Sigmoid colon (tissue), 7 donors: ENCODE data around the gene CEP85. TPM values are rescaled to one million over a fixed set of nuclear protein-coding genes. Genes with fewer than 3 reads are reported as not detected.
A peak's percentile ranks its signal among the peaks of the same experiment; 100 is the strongest.

ENCODE experiments used
- DNase-seq: peaks from one replicate; pipeline ENCODE4 v3.0.0-alpha.2; 2019
- H3K27ac ChIP-seq, 4 donors: fragments of 200-600 bp; sonication (generic); one replicate each; pipeline ENCODE4 v1.5.1; 2016 to 2019; ENCODE audit warnings: mild to moderate bottlenecking in 1 of 4
- H3K27me3 ChIP-seq, 3 donors: fragments of 200-600 bp; sonication (generic); one replicate each; pipeline ENCODE4 v1.5.1; 2019; ENCODE audit warnings: mild to moderate bottlenecking in 1 of 3
- H3K36me3 ChIP-seq, 4 donors: fragments of 200-600 bp; sonication (generic); one replicate each; pipeline ENCODE4 v1.5.1; 2016 to 2019
- H3K4me1 ChIP-seq, 4 donors: fragments of 200-600 bp; sonication (generic); one replicate each; pipeline ENCODE4 v1.5.1; 2017 to 2019
- H3K4me3 ChIP-seq, 4 donors: fragments of 200-600 bp; sonication (generic); one replicate each; pipeline ENCODE4 v1.5.1; 2017 to 2019; ENCODE audit warnings: mild to moderate bottlenecking in 2 of 4, moderate library complexity in 1 of 4
- H3K9me3 ChIP-seq, 4 donors: fragments of 200-600 bp in 3 of 4; sonication (generic) in 3 of 4; one replicate each; pipeline versions ENCODE4 v1.5.1 to v1.6.1; 2013 to 2019
- EP300 ChIP-seq, 4 donors: sonication (generic); formaldehyde crosslinking; IDR thresholded peaks; one replicate each; pipeline ENCODE4 v1.6.1; 2017; ENCODE audit warnings: antibody characterized with exemption in 4 of 4
- POLR2A ChIP-seq, 2 donors: fragments of 450-650 bp; IDR thresholded peaks; one replicate each; pipeline ENCODE4 v1.6.1; 2016; ENCODE audit warnings: antibody characterized with exemption in 2 of 2, mild to moderate bottlenecking in 2 of 2, moderate library complexity in 2 of 2
- POLR2AphosphoS5 ChIP-seq, 4 donors: sonication (generic); formaldehyde crosslinking; IDR thresholded peaks; one replicate each; pipeline ENCODE4 v1.6.1; 2017; ENCODE audit warnings: antibody characterized with exemption in 4 of 4
- WGBS, 2 donors: extraction: QIAGEN DNeasy Blood & Tissue Kit; methylation state at CpG; one replicate each; pipeline ENCODE4 v1.1.7; 2013; 5-methylcytosine and 5-hydroxymethylcytosine counted together
- intact Hi-C: fragments of 100-400 bp; cut with DNase I; formaldehyde crosslinking; loops from one replicate; pipeline ENCODE4 v1.15.1; 2023
- polyA plus RNA-seq, 3 donors: library from polyadenylated mRNA; stranded (reverse); fragments of 200-250 nt; gene quantifications; one replicate each; pipeline ENCODE4 v1.2.3, GENCODE V29; 2013
- total RNA-seq, 4 donors: library from RNA; depleted of rRNA; stranded (reverse); fragments of >200 nt; gene quantifications; one replicate each; pipeline ENCODE4 v1.1.0, GENCODE V29; 2016
- TF ChIP-seq, protein P1 (sequence below), 4 experiments: fragments of 450-650 bp in 3 of 4; fragments of 200-600 bp in 1 of 4; IDR thresholded peaks; one replicate each; pipeline ENCODE4 v1.5.1; 2016 to 2019; ENCODE audit warnings: antibody characterized with exemption in 4 of 4, mild to moderate bottlenecking in 3 of 4, moderate library complexity in 2 of 4
- donor health status: healthy with polysubstance abuse.
- donor health status: Bipolar disorder and iron deficiency.
- donor health status: healthy.

Gene CEP85
- total and polyA plus RNA-seq, 7 donors = 1.9 to 12.9 (median 3.9) TPM

GRCh38 chr1:26265405-26265804 lies 31.4 kb downstream of the CEP85 start:
- no peak for TF ChIP-seq POLR2AphosphoS5 (IDR thresholded peaks at IDR 0.05)
- TF ChIP-seq POLR2A (IDR thresholded peaks at IDR 0.05) = no peak
- no peak for TF ChIP-seq EP300 (IDR thresholded peaks at IDR 0.05)
- TF ChIP-seq, protein P1, sequence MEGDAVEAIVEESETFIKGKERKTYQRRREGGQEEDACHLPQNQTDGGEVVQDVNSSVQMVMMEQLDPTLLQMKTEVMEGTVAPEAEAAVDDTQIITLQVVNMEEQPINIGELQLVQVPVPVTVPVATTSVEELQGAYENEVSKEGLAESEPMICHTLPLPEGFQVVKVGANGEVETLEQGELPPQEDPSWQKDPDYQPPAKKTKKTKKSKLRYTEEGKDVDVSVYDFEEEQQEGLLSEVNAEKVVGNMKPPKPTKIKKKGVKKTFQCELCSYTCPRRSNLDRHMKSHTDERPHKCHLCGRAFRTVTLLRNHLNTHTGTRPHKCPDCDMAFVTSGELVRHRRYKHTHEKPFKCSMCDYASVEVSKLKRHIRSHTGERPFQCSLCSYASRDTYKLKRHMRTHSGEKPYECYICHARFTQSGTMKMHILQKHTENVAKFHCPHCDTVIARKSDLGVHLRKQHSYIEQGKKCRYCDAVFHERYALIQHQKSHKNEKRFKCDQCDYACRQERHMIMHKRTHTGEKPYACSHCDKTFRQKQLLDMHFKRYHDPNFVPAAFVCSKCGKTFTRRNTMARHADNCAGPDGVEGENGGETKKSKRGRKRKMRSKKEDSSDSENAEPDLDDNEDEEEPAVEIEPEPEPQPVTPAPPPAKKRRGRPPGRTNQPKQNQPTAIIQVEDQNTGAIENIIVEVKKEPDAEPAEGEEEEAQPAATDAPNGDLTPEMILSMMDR (IDR thresholded peaks at IDR 0.05) = no peak
- no peak overlapping the region for H3K27ac ChIP-seq
- intact Hi-C loops = no loop called here
- DNase-seq = no peak
- H3K36me3 ChIP-seq = peaks cover 0 to 25% (median 2%) of the 10 kb centered on the region in 4 donors
- H3K4me3 ChIP-seq = no peak overlapping the region
- no peaks in the 10 kb centered on the region for H3K4me1 ChIP-seq
- 94% methylated on average over 1 of the region's 1 CpG for WGBS, 2 donors
- H3K9me3 ChIP-seq = no peaks in the 10 kb centered on the region
- H3K27me3 ChIP-seq = no peaks in the 10 kb centered on the region

DNA sequence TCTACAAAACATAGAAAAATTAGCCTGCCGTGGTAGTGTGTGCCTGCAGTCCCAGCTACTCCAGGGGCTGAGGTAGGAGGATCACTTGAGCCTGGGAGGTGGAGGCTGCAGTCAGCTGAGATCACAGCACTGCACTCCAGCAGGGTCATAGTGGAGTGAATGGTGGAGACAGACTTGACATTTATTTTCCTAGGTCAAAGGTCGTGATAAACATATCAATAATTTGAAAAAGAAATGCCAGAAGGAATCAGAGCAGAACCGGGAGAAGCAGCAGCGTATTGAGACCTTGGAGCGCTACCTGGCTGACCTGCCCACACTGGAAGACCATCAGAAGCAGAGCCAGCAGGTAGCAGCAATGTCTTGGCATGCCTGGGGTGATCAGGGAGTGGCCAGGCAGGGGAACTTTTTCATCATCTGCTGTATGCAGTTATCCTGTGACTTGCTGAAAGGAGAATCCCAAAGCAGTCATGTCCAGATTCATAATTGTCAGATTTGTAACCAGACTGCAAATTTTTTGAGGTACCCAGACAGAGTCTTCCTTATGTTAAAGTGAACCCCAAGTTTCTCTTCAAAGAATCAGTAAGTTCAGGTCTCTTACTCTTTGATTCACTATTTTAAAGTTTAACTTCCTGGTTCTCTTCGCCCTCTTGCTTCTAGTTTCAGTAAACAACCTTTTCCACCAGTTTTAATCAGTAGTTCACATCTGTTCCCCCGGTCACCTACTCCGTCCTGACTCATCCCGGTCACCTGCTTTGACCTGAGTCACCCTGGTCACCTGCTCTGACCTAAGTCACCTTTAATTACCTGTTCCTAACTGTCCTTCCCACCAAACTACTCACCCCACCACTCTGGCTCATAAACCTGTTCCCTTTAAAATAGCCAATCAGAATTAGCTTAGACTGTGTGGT lies 34.5 kb downstream of the CEP85 start:
- no peaks in the 10 kb centered on the region for H3K9me3 ChIP-seq
- WGBS, 2 donors = 95 to 96% methylated on average over 9 of the region's 9 CpGs
- no peak overlapping the region for H3K27ac ChIP-seq
- peaks cover 0 to 17% (median 4%) of the 10 kb centered on the region in 4 donors for H3K36me3 ChIP-seq
- intact Hi-C loops = no loop called here
- TF ChIP-seq POLR2AphosphoS5 (IDR thresholded peaks at IDR 0.05) (no peak), EP300 (IDR thresholded peaks at IDR 0.05) (no peak), POLR2A (IDR thresholded peaks at IDR 0.05) (no peak)
- TF ChIP-seq, protein P1 (IDR thresholded peaks at IDR 0.05) = no peak
- H3K4me1 ChIP-seq = no peaks in the 10 kb centered on the region
- no peaks in the 10 kb centered on the region for H3K27me3 ChIP-seq
- no peak for DNase-seq
- H3K4me3 ChIP-seq = no peak overlapping the region

DNA sequence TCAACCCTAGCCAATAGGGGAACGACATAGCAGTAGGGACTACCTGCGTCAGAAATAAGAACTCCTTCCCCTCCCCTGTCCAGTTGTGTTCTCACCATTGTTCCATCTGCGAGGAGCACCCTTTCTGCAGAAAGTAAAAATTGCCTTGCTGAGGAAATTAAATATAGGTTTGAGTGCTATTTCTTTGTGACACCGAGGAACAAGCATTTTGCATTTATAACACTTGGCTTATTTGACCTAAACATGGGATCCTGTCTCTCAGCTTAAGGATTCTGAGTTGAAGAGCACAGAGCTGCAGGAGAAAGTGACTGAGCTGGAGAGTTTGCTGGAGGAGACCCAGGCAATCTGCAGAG lies 35.2 kb downstream of the CEP85 start:
- Histone ChIP-seq H3K36me3 (peaks cover 0 to 17% (median 4%) of the 10 kb centered on the region in 4 donors), H3K27ac (no peak overlapping the region), H3K9me3 (no peaks in the 10 kb centered on the region), H3K4me1 (no peaks in the 10 kb centered on the region), H3K4me3 (no peak overlapping the region), H3K27me3 (no peaks in the 10 kb centered on the region)
- TF ChIP-seq, protein P1 (IDR thresholded peaks at IDR 0.05) = no peak
- TF ChIP-seq EP300 (IDR thresholded peaks at IDR 0.05) (no peak), POLR2AphosphoS5 (IDR thresholded peaks at IDR 0.05) (no peak), POLR2A (IDR thresholded peaks at IDR 0.05) (no peak)
- DNase-seq = no peak
- intact Hi-C loops = no loop called here
- WGBS, 2 donors = 96 to 99% methylated on average over 4 of the region's 4 CpGs

- H3K27ac ChIP-seq = peak overlapping the region; percentile 69 to 98 (median 84)
- TF ChIP-seq POLR2AphosphoS5 (IDR thresholded peaks at IDR 0.05) (no peak), POLR2A (IDR thresholded peaks at IDR 0.05) (no peak), EP300 (IDR thresholded peaks at IDR 0.05) (no peak)
- TF ChIP-seq, protein P1 (IDR thresholded peaks at IDR 0.05) = no peak
Observed at GRCh38 chr1:26274801-26275425, 40.9 kb downstream of the CEP85 start.

More at GRCh38 chr1:26274801-26275425, 40.9 kb downstream of the CEP85 start:
- Histone ChIP-seq H3K4me3 (no peak overlapping the region), H3K4me1 (peaks cover 0 to 36% (median 25%) of the 10 kb centered on the region in 4 donors), H3K9me3 (no peaks in the 10 kb centered on the region), H3K36me3 (peaks cover 0 to 8% (median 2%) of the 10 kb centered on the region in 4 donors), H3K27me3 (no peaks in the 10 kb centered on the region)
- 74 to 76% methylated on average over 11 of the region's 11 CpGs for WGBS, 2 donors
- no peak for DNase-seq
- intact Hi-C loops = loop anchor here (1.0 to 5.0 kb wide), 4 partner anchors 46 to 197 kb away; partner anchors contain the start of genes C1orf232, DHDDS, HMGN2 and ZNF593
